HEK293 (cell line): ENCODE data around the gene TLL1.

Source experiments
- CTCF ChIA-PET: fragments of 350-600 bp; formaldehyde crosslinking; extraction: SDS; loops from one replicate; lab custom pipeline; 2021; ENCODE audit warnings: antibody characterized with exemption; lab: Yijun Ruan, JAX
- POLR2A ChIA-PET: fragments of 300-600 bp; formaldehyde crosslinking; extraction: SDS; loops from one replicate; lab custom pipeline; 2020; ENCODE audit warnings: antibody characterized with exemption, inconsistent platforms; lab: Yijun Ruan, JAX
- H3K27ac ChIP-seq: fragments of 200-500 bp; sonication (Bioruptor generic); 2 replicates; pipeline ENCODE4 v1.5.1; 2014; ENCODE audit warnings: low read depth, low read length, control low read depth, inconsistent platforms; ENCODE audit errors: extremely low read depth
- H3K36me3 ChIP-seq, 2 experiments: fragments of 200-500 bp in 1 of 2; sonication (Bioruptor generic) in 1 of 2; 1 replicate in 1 of 2; 2 replicates in 1 of 2; pipeline ENCODE4 v1.5.1; 2014 to 2017; ENCODE audit warnings: inconsistent platforms in 2 of 2, low read length in 2 of 2; ENCODE audit not compliant: control insufficient read depth in 2 of 2, insufficient read depth in 1 of 2
- H3K4me1 ChIP-seq: fragments of 200-500 bp; sonication (Bioruptor generic); 2 replicates; pipeline ENCODE4 v1.5.1; 2014; ENCODE audit warnings: mild to moderate bottlenecking, low read length, inconsistent platforms; ENCODE audit not compliant: control insufficient read depth, insufficient read depth
- H3K4me3 ChIP-seq: 2 replicates; pipeline ENCODE4 v1.5.1; 2011; ENCODE audit warnings: low read depth, mild to moderate bottlenecking, control low read depth, low read length, moderate library complexity
- H3K9me3 ChIP-seq: fragments of 200-500 bp; sonication (Bioruptor generic); 2 replicates; pipeline ENCODE4 v1.5.1; 2014; ENCODE audit warnings: low read depth, low read length, inconsistent platforms; ENCODE audit not compliant: control insufficient read depth, insufficient read depth
- BCL11A ChIP-seq: fragments of 450-650 bp; formaldehyde crosslinking; IDR thresholded peaks from 2 replicates; pipeline ENCODE4 v1.5.1; 2016; ENCODE audit warnings: low read depth, missing biosample characterization, missing genetic modification characterization
- BCL6B ChIP-seq: fragments of 450-650 bp; formaldehyde crosslinking; IDR thresholded peaks from 2 replicates; pipeline ENCODE4 v1.5.1; 2017; ENCODE audit warnings: missing biosample characterization, missing genetic modification characterization
- GLI4 ChIP-seq: fragments of 450-650 bp; formaldehyde crosslinking; IDR thresholded peaks from 2 replicates; pipeline ENCODE4 v1.5.1; 2016; ENCODE audit warnings: missing biosample characterization, missing genetic modification characterization
- HOXA7 ChIP-seq: sonication (generic); formaldehyde crosslinking; IDR thresholded peaks from 2 replicates; pipeline ENCODE4 v1.8.1; 2022; ENCODE audit warnings: missing genetic modification reagents, borderline replicate concordance
- OSR2 ChIP-seq: fragments of 450-650 bp; formaldehyde crosslinking; IDR thresholded peaks from 2 replicates; pipeline ENCODE4 v1.5.1; 2016; ENCODE audit warnings: missing biosample characterization, missing genetic modification characterization
- PRDM10 ChIP-seq: fragments of 450-650 bp; formaldehyde crosslinking; IDR thresholded peaks from 2 replicates; pipeline ENCODE4 v1.5.1; 2016; ENCODE audit warnings: missing biosample characterization, missing genetic modification characterization
- YY1 ChIP-seq: fragments of 450-650 bp; formaldehyde crosslinking; IDR thresholded peaks from 2 replicates; pipeline ENCODE4 v1.5.1; 2018; ENCODE audit warnings: missing biosample characterization, missing genetic modification characterization
- ZFP41 ChIP-seq: fragments of 450-650 bp; formaldehyde crosslinking; IDR thresholded peaks from 2 replicates; pipeline ENCODE4 v1.5.1; 2016; ENCODE audit warnings: missing biosample characterization, missing genetic modification characterization, borderline replicate concordance
- ZFP69B ChIP-seq: fragments of 450-650 bp; formaldehyde crosslinking; IDR thresholded peaks from 2 replicates; pipeline ENCODE4 v1.5.1; 2016; ENCODE audit warnings: missing biosample characterization, missing genetic modification characterization
- ZNF114 ChIP-seq: fragments of 450-650 bp; formaldehyde crosslinking; IDR thresholded peaks from 2 replicates; pipeline ENCODE4 v1.5.0; 2017; ENCODE audit warnings: missing biosample characterization, missing genetic modification characterization
- ZNF133 ChIP-seq: fragments of 450-650 bp; formaldehyde crosslinking; IDR thresholded peaks from 2 replicates; pipeline ENCODE4 v1.5.1; 2016; ENCODE audit warnings: missing biosample characterization, missing genetic modification characterization
- ZNF157 ChIP-seq: fragments of 450-650 bp; formaldehyde crosslinking; IDR thresholded peaks from 2 replicates; pipeline ENCODE4 v1.5.1; 2016; ENCODE audit warnings: missing biosample characterization, missing genetic modification characterization
- ZNF18 ChIP-seq: fragments of 450-650 bp; formaldehyde crosslinking; IDR thresholded peaks from 2 replicates; pipeline ENCODE4 v1.5.1; 2016; ENCODE audit warnings: missing biosample characterization, missing genetic modification characterization
- ZNF19 ChIP-seq: fragments of 450-650 bp; formaldehyde crosslinking; IDR thresholded peaks from 2 replicates; pipeline ENCODE4; 2016; ENCODE audit warnings: missing biosample characterization, missing genetic modification characterization, low read depth
- ZNF26 ChIP-seq: fragments of 450-650 bp; formaldehyde crosslinking; IDR thresholded peaks from 2 replicates; pipeline ENCODE4 v1.5.1; 2016; ENCODE audit warnings: missing biosample characterization, missing genetic modification characterization
- ZNF366 ChIP-seq: fragments of 450-650 bp; formaldehyde crosslinking; conservative IDR thresholded peaks from 2 replicates; pipeline ENCODE4 v1.5.1; 2016; ENCODE audit warnings: missing biosample characterization, missing genetic modification characterization
- ZNF394 ChIP-seq: fragments of 450-650 bp; formaldehyde crosslinking; IDR thresholded peaks from 2 replicates; pipeline ENCODE4 v1.5.1; 2016; ENCODE audit warnings: missing biosample characterization, missing genetic modification characterization, mild to moderate bottlenecking, moderate library complexity, borderline replicate concordance
- ZNF398 ChIP-seq: fragments of 450-650 bp; formaldehyde crosslinking; IDR thresholded peaks from 2 replicates; pipeline ENCODE4 v1.5.1; 2017; ENCODE audit warnings: missing biosample characterization, missing genetic modification characterization
- ZNF449 ChIP-seq: fragments of 450-650 bp; formaldehyde crosslinking; IDR thresholded peaks from 2 replicates; pipeline ENCODE4 v1.5.1; 2017; ENCODE audit warnings: missing biosample characterization, mild to moderate bottlenecking, missing genetic modification characterization, moderate library complexity
- ZNF510 ChIP-seq: fragments of 450-650 bp; formaldehyde crosslinking; IDR thresholded peaks from 2 replicates; pipeline ENCODE4 v1.5.1; 2018; ENCODE audit warnings: mild to moderate bottlenecking, missing genetic modification characterization, missing biosample characterization; ENCODE audit not compliant: insufficient replicate concordance
- ZNF530 ChIP-seq: fragments of 450-650 bp; formaldehyde crosslinking; IDR thresholded peaks from 2 replicates; pipeline ENCODE4 v1.5.1; 2016; ENCODE audit warnings: low read depth, missing biosample characterization, missing genetic modification characterization
- ZNF544 ChIP-seq: fragments of 450-650 bp; formaldehyde crosslinking; IDR thresholded peaks from 2 replicates; pipeline ENCODE4 v1.5.0; 2017; ENCODE audit warnings: missing biosample characterization, missing genetic modification characterization
- ZNF549 ChIP-seq: fragments of 450-650 bp; IDR thresholded peaks from 2 replicates; pipeline ENCODE4 v1.5.1; 2018; ENCODE audit warnings: missing biosample characterization, missing genetic modification characterization, mild to moderate bottlenecking, inconsistent platforms, moderate library complexity
- ZNF585B ChIP-seq: fragments of 450-650 bp; formaldehyde crosslinking; IDR thresholded peaks from 2 replicates; pipeline ENCODE4 v1.5.1; 2016; ENCODE audit warnings: missing biosample characterization, missing genetic modification characterization
- ZNF843 ChIP-seq: fragments of 450-650 bp; formaldehyde crosslinking; IDR thresholded peaks from 2 replicates; pipeline ENCODE4 v1.5.1; 2016; ENCODE audit warnings: missing biosample characterization, missing genetic modification characterization

Gene TLL1

GRCh38 chr4:166049036-166049435 lies 176.0 kb downstream of the TLL1 start:
- no peak overlapping the region for H3K27ac ChIP-seq
- no peaks in the 10 kb centered on the region for H3K4me1 ChIP-seq
- ChIA-PET POLR2A (no interaction called here), CTCF (no interaction called here)
- H3K9me3 ChIP-seq, result no peaks in the 10 kb centered on the region
- no peak for TF ChIP-seq ZNF26 (tag by site-specific recombination)
- no peak for TF ChIP-seq ZNF510 (tag by site-specific recombination)
- no peak for TF ChIP-seq ZNF449 (tag by site-specific recombination)
- no peak for TF ChIP-seq ZFP41 (tag by site-specific recombination)
- TF ChIP-seq ZNF394 (tag by site-specific recombination), result no peak
- TF ChIP-seq ZNF530, result no peak
- no peak for TF ChIP-seq OSR2 (tag by site-specific recombination)
- TF ChIP-seq ZNF133 (tag by site-specific recombination), result no peak
- TF ChIP-seq ZFP69B (tag by site-specific recombination), result no peak
- TF ChIP-seq ZNF398 (tag by site-specific recombination), result no peak
- no peak for TF ChIP-seq PRDM10 (tag by site-specific recombination)
- TF ChIP-seq ZNF19, result no peak
- no peak for TF ChIP-seq YY1
- no peak for TF ChIP-seq ZNF549
- TF ChIP-seq ZNF544 (tag by site-specific recombination), result no peak
- H3K36me3 ChIP-seq, result no peaks in the 10 kb centered on the region
- H3K4me3 ChIP-seq, result no peak overlapping the region

- CTCF ChIA-PET, result no interaction called here
- Histone ChIP-seq H3K27ac (no peak overlapping the region), H3K36me3 (no peaks in the 10 kb centered on the region), H3K4me3 (no peak overlapping the region), H3K4me1 (no peaks in the 10 kb centered on the region), H3K9me3 (no peaks in the 10 kb centered on the region)
- POLR2A ChIA-PET, result no interaction called here
- TF ChIP-seq ZNF18 (tag by site-specific recombination) (no peak), ZNF157 (tag by site-specific recombination) (no peak), BCL11A (tag by site-specific recombination) (no peak), ZNF585B (tag by site-specific recombination) (no peak), BCL6B (tag by site-specific recombination) (no peak), GLI4 (tag by site-specific recombination) (no peak), ZNF114 (no peak), ZNF843 (no peak), HOXA7 (CRISPR knock-in tag) (no peak), ZNF366 (no peak)
Observed at GRCh38 chr4:166064721-166065120, 191.7 kb downstream of the TLL1 start.
